HepG2 (cell line): ENCODE measurements around the gene VAX1. TPM values are rescaled to one million over a fixed set of nuclear protein-coding genes. Genes with fewer than 3 reads are reported as not detected.

ENCODE experiments used
- ATAC-seq: fragments of 200-7000 bp; cut with Tn5 transposase; 3 replicates; pipeline ENCODE4 v1.9.1; 2020; ENCODE audit warnings: mild to moderate bottlenecking, moderate library complexity
- BruUV-seq: library from RNA; stranded (reverse); fragments of 400-500 nt; replicated peaks from 2 replicates; lab custom pipeline; 2021; lab: Mats Ljungman, UMichigan
- CTCF ChIA-PET: fragments of 300-600 bp; formaldehyde crosslinking; extraction: SDS; loops from one replicate; lab custom pipeline; 2021; ENCODE audit warnings: low total read pairs, inconsistent platforms, low intra/inter-chr PET ratio; lab: Yijun Ruan, JAX
- POLR2A ChIA-PET: fragments of 350-600 bp; sonication (Branson Sonifier 250); formaldehyde crosslinking; loops from one replicate; lab custom pipeline; 2020; ENCODE audit warnings: antibody characterized with exemption, inconsistent platforms; lab: Yijun Ruan, JAX
- DNase-seq: peaks from one replicate; pipeline ENCODE4 v3.0.0-alpha.2; 2015; ENCODE audit warnings: low spot score
- FAIRE-seq: peaks from 3 replicates; lab custom pipeline; 2011; peaks lifted over from hg19 to GRCh38; lab: Jason Lieb, UNC
- H2AFZ ChIP-seq: one replicate; pipeline ENCODE4 v1.6.1; 2011; ENCODE audit warnings: low read length, inconsistent platforms
- H3K27ac ChIP-seq: fragments of 300-600 bp; 3 replicates; pipeline ENCODE4 v1.8.0; 2011; ENCODE audit warnings: mixed run types, mild to moderate bottlenecking, mixed read lengths, low read length, inconsistent platforms; ENCODE audit not compliant: insufficient read depth; ENCODE audit errors: extremely low read length
- H3K27me3 ChIP-seq, 2 experiments: fragments of 200-600 bp in 1 of 2; 2 replicates in 1 of 2; 3 replicates in 1 of 2; pipeline versions ENCODE4 v1.6.0 to v1.8.0; 2011; ENCODE audit warnings: low read length in 2 of 2, mild to moderate bottlenecking in 2 of 2, moderate library complexity in 2 of 2, inconsistent platforms in 1 of 2; ENCODE audit not compliant: insufficient read depth in 2 of 2, control insufficient read depth in 1 of 2
- H3K36me3 ChIP-seq, 2 experiments: fragments of 200-600 bp in 1 of 2; replicated peaks in 1 of 2; 2 replicates in 1 of 2; 3 replicates in 1 of 2; pipeline versions ENCODE4 v1.5.1 to v1.8.0; 2011; ENCODE audit warnings: low read length in 2 of 2, inconsistent platforms in 1 of 2; ENCODE audit not compliant: insufficient read depth in 2 of 2, control insufficient read depth in 1 of 2
- H3K4me1 ChIP-seq: 2 replicates; pipeline ENCODE4 v1.5.1; 2012; ENCODE audit warnings: low read length, inconsistent platforms; ENCODE audit not compliant: insufficient read depth
- H3K4me2 ChIP-seq: 2 replicates; pipeline ENCODE4 v1.6.0; 2011; ENCODE audit warnings: low read depth, low read length, inconsistent platforms
- H3K4me3 ChIP-seq, 3 experiments: fragments of 200-600 bp in 1 of 3; sonication (generic), shearing (Covaris generic) in 1 of 3; replicated peaks in 1 of 3; 2 replicates each; pipeline ENCODE4 v1.5.1; 2011 to 2016; ENCODE audit warnings: low read length in 3 of 3, inconsistent platforms in 2 of 3, low read depth in 2 of 3, mild to moderate bottlenecking in 2 of 3, control low read depth in 1 of 3, mixed read lengths in 1 of 3; ENCODE audit not compliant: insufficient read depth in 1 of 3
- H3K79me2 ChIP-seq: one replicate; pipeline ENCODE4 v1.6.1; 2011; ENCODE audit warnings: low read length, inconsistent platforms; ENCODE audit not compliant: insufficient read depth
- H3K9ac ChIP-seq: 2 replicates; pipeline ENCODE4 v1.6.0; 2011; ENCODE audit warnings: mild to moderate bottlenecking, low read depth, low read length, inconsistent platforms; ENCODE audit not compliant: insufficient read depth
- H3K9me3 ChIP-seq: 2 replicates; pipeline ENCODE4 v1.5.1; 2012; ENCODE audit warnings: mild to moderate bottlenecking, low read length
- H4K20me1 ChIP-seq: 2 replicates; pipeline ENCODE4 v1.6.0; 2011; ENCODE audit warnings: inconsistent platforms, mild to moderate bottlenecking, low read length, moderate library complexity; ENCODE audit not compliant: insufficient read depth
- ARNT ChIP-seq: fragments of 450-650 bp; IDR thresholded peaks from 2 replicates; pipeline ENCODE4 v1.6.1; 2017
- CHD4 ChIP-seq: fragments of 200-600 bp; sonication (generic); IDR thresholded peaks from 2 replicates; pipeline ENCODE4 v1.7.0; 2017; ENCODE audit warnings: mild to moderate bottlenecking, low read length, borderline replicate concordance
- KMT2A ChIP-seq: sonication (generic); formaldehyde crosslinking; IDR thresholded peaks from 2 replicates; pipeline ENCODE4 v1.4.0; 2020; ENCODE audit warnings: missing genetic modification reagents
- RBM39 ChIP-seq: fragments of 200-400 bp; formaldehyde crosslinking; IDR thresholded peaks from one replicate; pipeline ENCODE4 v1.6.1; 2018; ENCODE audit warnings: antibody characterized with exemption, mild to moderate bottlenecking, low read depth, low read length; ENCODE audit not compliant: poor library complexity, severe bottlenecking
- REST ChIP-seq, 2 experiments: IDR thresholded peaks; 2 replicates each; pipeline ENCODE4 v1.6.1; 2011 to 2012; ENCODE audit warnings: low read length in 2 of 2, borderline replicate concordance in 1 of 2, low read depth in 1 of 2, mild to moderate bottlenecking in 1 of 2, moderate library complexity in 1 of 2
- SRY ChIP-seq: sonication (generic); formaldehyde crosslinking; IDR thresholded peaks from 2 replicates; pipeline ENCODE4 v1.8.0; 2022; ENCODE audit warnings: mild to moderate bottlenecking, missing genetic modification reagents
- TRIM24 ChIP-seq: sonication (generic); formaldehyde crosslinking; IDR thresholded peaks from 2 replicates; pipeline ENCODE4 v1.8.0; 2022; ENCODE audit warnings: mild to moderate bottlenecking, missing genetic modification reagents
- ZNF253 ChIP-seq: sonication (generic); formaldehyde crosslinking; IDR thresholded peaks from 2 replicates; pipeline ENCODE4 v1.8.0; 2022; ENCODE audit warnings: mild to moderate bottlenecking, missing genetic modification reagents, borderline replicate concordance
- ZNF615 ChIP-seq: sonication (generic); formaldehyde crosslinking; IDR thresholded peaks from 2 replicates; pipeline ENCODE4 v1.5.0; 2020; ENCODE audit warnings: mild to moderate bottlenecking, missing genetic modification reagents, borderline replicate concordance
- ZNF768 ChIP-seq: sonication (generic); formaldehyde crosslinking; IDR thresholded peaks from 2 replicates; pipeline ENCODE4 v1.4.0; 2020; ENCODE audit warnings: missing genetic modification reagents
- ZSCAN22 ChIP-seq: sonication (generic); formaldehyde crosslinking; IDR thresholded peaks from 2 replicates; pipeline ENCODE4 v1.4.0; 2020; ENCODE audit warnings: mild to moderate bottlenecking, missing genetic modification reagents
- ZSCAN29 ChIP-seq: sonication (generic); formaldehyde crosslinking; conservative IDR thresholded peaks from 2 replicates; pipeline ENCODE4 v1.4.0; 2020; ENCODE audit warnings: mild to moderate bottlenecking, missing genetic modification reagents
- WGBS: methylation state at CpG from one replicate; pipeline ENCODE4 v1.1.6; 2017; ENCODE audit warnings: low lambda C conversion rate; 5-methylcytosine and 5-hydroxymethylcytosine counted together
- in situ Hi-C: cut with HindIII; loops from 2 replicates; pipeline ENCODE4 v1.10.0; 2017; ENCODE audit warnings: low pct_unique_long_range_greater_than_20kb; ENCODE audit not compliant: extremely low pct_ligation_motif_present
- intact Hi-C: fragments of 100-400 bp; cut with micrococcal nuclease; formaldehyde crosslinking; loops from one replicate; pipeline ENCODE4 v1.10.0; 2022; ENCODE audit not compliant: unreplicated experiment
- polyA plus RNA-seq, 8 experiments: library from polyadenylated mRNA; depleted of rRNA in 3 of 8; stranded (reverse) in 7 of 8; unstranded in 1 of 8; fragments of >200 nt; fragmentation: Illumina TruSeq in 4 of 8; extraction: Trizol in 4 of 8; gene quantifications; 2 replicates each; pipeline versions ENCODE4 v1.2.1 to v1.2.3, GENCODE V29; 2011 to 2016; ENCODE audit warnings: low read depth in 4 of 8, missing spikeins in 1 of 8, mixed read lengths in 1 of 8; ENCODE audit not compliant: insufficient read depth in 1 of 8
- total RNA-seq, 5 experiments: library from RNA; depleted of rRNA; stranded (reverse); fragments of >200 nt; fragmentation: Illumina TruSeq; extraction: Trizol; gene quantifications; 2 replicates each; pipeline ENCODE4 v1.2.3, GENCODE V29; 2016; ENCODE audit warnings: low read depth in 1 of 5
- TF ChIP-seq, protein P1 (sequence below): sonication (generic); formaldehyde crosslinking; IDR thresholded peaks from 2 replicates; pipeline ENCODE4 v1.5.1; 2020; ENCODE audit warnings: mild to moderate bottlenecking, missing genetic modification reagents, borderline replicate concordance

The VAX1 gene
- total and polyA plus RNA-seq, 2 of the 13 experiments (the other 11 are each of a cell fraction or from before 2014, with no cell fraction given) = not detected

GRCh38 chr10:117136391-117136975 is 1.6 kb downstream of the VAX1 start:
- Histone ChIP-seq H3K4me2 (no peak overlapping the region), H3K79me2 (no peaks in the 10 kb centered on the region), H3K27me3 (peaks cover 12 to 72% of the 10 kb centered on the region in 2 experiments), H3K4me3 (peak overlapping the region in 1 of 3 experiments; percentile 50; a peak in 1 of 6 replicates), H3K27ac (no peak overlapping the region), H3K4me1 (peaks cover 4% of the 10 kb centered on the region; the same call in 1 of the 2 replicates), H3K36me3 (no peaks in the 10 kb centered on the region), H3K9me3 (no peaks in the 10 kb centered on the region), H4K20me1 (no peaks in the 10 kb centered on the region), H2AFZ (no peak overlapping the region), H3K9ac (no peak overlapping the region)
- no peak for DNase-seq
- no TSS peak for BruUV-seq
- intact Hi-C loops = no loop called here
- in situ Hi-C loops = no loop called here
- no peak for FAIRE-seq
- ChIA-PET POLR2A (no interaction called here), CTCF (no interaction called here)
- 77% methylated on average over 19 of the region's 34 CpGs for WGBS
- TF ChIP-seq KMT2A (CRISPR knock-in tag) = no peak
- TF ChIP-seq TRIM24 = no peak
- TF ChIP-seq RBM39 = no peak
- no peak for TF ChIP-seq ZNF253 (CRISPR knock-in tag)
- TF ChIP-seq ZNF768 (CRISPR knock-in tag) = no peak
- TF ChIP-seq CHD4 = no peak
- TF ChIP-seq ZSCAN29 (CRISPR knock-in tag) = no peak
- no peak for TF ChIP-seq SRY (CRISPR knock-in tag)
- TF ChIP-seq REST (IDR thresholded peaks at IDR 0.05; ENCODE audit: borderline replicate concordance in 1 of 2, low read depth in 1 of 2, low read length in 2 of 2) = no peak
- TF ChIP-seq ARNT = no peak
- TF ChIP-seq ZSCAN22 (CRISPR knock-in tag) = no peak
- TF ChIP-seq ZNF615 = no peak
- TF ChIP-seq, protein P1, sequence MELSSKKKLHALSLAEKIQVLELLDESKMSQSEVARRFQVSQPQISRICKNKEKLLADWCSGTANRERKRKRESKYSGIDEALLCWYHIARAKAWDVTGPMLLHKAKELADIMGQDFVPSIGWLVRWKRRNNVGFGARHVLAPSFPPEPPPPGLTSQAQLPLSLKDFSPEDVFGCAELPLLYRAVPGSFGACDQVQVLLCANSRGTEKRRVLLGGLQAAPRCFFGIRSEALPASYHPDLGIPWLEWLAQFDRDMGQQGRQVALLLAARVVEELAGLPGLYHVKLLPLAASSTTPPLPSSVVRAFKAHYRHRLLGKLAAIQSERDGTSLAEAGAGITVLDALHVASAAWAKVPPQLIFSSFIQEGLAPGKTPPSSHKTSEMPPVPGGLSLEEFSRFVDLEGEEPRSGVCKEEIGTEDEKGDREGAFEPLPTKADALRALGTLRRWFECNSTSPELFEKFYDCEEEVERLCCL (CRISPR knock-in tag) = no peak
- no peak for ATAC-seq
